Head of caudate nucleus (tissue), 42 donors: ENCODE results near the gene RHPN2.

Experiments used
- DNase-seq, 42 donors: peaks; one replicate each; pipeline versions ENCODE4 v3.0.0 to v3.0.0-alpha.2; 2020 to 2021; ENCODE audit warnings: mixed read lengths in 7 of 42
- intact Hi-C: fragments of 100-400 bp; cut with DNase I; formaldehyde crosslinking; loops from one replicate; pipeline ENCODE4 v1.15.0; 2022

RHPN2 gene

DNA sequence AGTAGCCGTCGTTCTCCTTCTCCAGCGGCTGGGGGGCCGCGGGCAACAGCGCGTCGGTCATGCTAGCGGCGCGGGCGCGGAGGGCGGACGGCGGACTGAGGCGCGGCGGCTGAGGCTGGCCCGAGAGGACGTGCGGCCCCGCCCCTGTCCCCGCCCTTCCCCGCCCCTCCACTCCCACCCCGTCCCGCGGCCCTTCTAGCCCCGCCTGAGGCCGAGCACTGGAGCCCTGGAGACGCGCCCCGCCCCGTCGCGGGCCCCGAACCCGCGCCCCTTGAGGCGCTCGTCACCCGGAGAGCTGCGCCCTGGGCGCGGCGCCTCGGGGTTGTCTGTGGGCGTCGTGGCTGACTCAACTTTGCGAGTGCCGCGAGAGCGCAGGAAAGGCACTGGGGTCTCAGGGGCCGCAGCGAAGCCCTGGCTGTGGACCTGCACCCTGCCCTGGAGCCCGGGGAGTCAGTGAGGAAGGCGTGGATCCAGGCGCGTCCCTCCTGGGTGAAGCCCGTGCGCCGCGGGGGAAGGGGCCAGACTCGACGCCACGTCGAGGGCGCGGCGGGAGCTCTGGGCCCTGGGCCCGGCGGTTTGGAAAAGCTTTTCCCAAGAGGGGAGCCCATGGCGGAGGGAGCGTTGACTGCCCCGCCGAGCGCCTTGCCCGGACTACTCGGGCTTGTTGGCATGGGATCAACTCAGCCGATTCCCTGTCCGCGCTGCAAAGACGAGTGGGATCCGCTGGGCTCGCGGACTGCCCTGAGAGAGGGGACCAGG is at the start of gene RHPN2:
RHPN2 (minus strand) TSS at position 97 of the 759 bp plus-strand sequence; CDS start at position 61, 36 bp downstream.
- peak in 31 of 42 donors; percentile 8 to 60 (median 33) for DNase-seq
- intact Hi-C loops, result no loop called here

DNA sequence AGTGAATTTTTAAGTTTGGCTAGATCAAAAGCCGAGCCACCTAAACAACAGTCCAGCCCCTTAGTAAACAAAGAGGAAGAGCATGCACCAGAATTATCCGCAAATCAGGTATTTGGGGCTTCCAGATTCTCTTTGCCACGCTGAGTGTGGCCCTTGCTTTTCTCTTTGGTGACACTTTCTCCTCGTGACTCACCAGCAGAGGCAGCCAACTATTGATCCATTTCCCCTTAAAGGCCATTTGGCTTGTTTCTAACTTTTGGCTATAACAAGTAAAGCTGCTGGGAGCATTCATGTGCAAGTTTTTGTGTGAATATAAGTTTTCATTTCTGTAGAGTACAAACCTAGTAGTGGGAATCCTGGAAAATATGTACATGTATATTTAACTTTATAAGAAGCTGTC is 49.6 kb upstream of the RHPN2 start:
- DNase-seq, result no peak
- intact Hi-C loops, result no loop called here

DNA sequence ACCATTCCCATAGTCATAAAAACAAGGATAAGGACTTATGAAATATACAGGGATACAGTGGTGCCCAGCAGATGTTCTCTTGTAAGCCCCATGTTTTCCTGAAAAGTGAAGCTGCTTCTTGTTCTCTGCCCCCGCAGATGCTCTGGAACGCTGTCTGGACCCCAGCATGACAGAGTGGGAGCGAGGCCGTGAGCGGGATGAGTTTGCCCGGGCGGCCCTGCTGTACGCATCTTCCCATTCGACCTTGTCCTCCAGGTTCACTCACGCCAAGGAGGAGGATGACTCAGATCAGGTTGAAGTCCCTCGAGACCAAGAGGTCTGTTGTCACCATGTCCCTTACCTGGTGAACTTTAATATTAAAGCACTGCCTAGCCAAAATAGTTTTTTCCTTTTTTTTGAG is 46.9 kb upstream of the RHPN2 start:
- no peak for DNase-seq
- intact Hi-C loops, result no loop called here

DNA sequence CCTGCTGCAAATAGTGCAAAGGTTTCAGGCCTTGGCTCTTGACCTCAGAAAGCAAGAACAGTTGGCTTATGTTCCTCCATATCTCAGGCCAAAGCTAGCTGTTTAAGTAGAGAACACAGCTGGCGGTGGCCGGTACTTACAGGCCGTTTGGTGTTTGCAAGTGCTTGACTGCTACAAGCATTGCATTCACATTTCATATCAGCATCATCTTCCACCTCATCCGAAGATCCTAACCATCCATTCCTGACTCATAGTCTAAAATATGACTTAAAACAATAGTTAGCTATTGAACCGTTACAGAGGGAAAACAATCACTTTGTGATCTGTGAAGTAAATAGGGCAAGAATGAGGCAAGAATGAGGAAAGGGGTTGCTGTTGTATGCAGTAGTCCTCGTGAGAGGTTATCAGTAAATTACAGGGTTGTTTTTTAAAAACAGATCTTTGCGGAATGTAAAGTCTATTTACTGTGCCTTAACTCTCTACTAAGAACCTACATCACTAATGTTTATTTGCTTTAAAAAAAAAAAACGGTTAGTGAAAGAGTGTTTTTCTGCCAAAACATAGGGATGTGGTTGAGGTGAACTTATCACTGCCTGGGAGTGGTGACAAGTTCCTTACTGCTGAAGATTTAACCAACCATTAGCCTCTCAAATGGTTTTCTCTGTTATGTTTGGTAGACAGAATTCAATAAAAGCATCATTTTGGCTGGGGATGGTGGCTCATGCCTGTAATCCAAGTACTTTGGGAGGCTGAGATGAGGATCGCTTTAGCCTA is 45.6 kb upstream of the RHPN2 start:
- no peak for DNase-seq
- intact Hi-C loops, result no loop called here

DNA sequence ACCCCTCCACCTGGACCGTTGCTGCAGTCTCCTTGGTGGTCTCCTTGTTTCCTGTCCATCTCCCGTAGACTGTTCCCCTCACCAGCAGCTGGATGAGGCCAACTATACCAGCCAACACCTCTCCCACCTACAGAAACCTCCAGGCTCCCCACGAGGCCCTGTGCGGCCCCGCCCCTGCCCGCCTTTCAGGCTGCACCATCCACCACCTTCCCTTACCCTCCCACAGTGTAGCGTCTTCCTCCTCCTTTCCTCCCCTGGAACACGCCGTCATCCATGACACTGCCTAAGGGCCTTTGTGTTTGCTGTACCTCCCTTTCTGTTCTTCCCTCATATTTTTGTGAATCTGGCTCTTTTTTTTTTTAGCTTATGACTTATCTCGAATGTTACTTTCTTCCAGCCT is 43.5 kb upstream of the RHPN2 start:
- DNase-seq, result peak in 22 of 42 donors; percentile 9 to 62 (median 32)
- intact Hi-C loops, result no loop called here

DNA sequence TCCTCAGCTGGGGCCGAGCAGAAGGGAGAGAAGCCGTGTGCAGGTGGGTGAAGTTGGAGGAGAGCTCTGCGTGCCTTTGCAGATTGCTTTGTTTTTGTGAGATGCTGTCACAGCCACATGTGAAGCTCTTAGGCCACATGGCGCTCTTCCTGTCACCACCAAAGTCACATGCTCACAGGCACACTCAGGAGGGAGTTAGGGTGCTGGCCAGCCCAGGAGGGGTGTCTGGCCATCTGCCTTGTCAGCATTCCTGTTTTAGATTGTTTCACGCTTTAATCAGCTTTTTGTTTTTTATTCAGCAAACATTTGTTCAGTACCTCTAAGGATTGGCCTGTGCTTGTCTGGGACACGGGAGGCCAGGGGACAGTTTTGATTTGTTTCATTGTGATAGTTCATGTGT is 38.2 kb upstream of the RHPN2 start:
- intact Hi-C loops, result no loop called here
- no peak for DNase-seq

DNA sequence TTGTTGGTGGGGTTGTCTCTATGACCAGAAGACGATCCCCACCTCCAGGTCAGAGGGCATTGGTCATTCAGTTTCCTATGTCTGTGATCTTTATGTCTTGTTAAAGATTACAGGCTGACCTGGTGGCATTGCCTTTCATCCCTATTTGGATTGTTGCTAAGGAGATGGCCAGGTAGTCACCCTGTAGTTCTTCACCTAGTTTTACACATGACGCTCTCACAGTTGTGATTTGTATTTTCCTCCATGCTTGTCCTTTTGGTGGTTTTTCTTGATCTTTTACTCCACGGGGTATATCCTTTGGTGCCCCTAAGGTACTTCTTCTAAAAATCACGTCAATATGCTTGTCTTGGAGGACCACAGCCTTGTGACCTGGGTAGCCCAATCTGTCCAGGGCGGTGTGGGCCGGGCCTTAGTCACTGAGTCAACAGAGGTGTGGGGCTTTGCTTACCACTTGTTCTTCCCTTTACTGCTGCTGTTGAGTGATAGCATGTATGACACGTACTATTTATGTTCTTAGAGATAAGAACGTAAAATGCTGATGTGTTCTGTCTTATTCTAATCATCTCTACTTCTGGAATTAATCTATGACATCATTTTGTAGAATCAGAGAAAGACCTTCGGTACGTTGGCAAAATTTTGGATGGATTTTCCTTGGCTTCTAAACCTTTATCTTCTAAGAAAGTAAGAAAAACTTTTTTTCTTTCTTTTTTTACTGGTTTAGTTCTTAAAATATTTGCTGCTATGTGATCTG is 36.4 kb upstream of the RHPN2 start:
- no peak for DNase-seq

DNA sequence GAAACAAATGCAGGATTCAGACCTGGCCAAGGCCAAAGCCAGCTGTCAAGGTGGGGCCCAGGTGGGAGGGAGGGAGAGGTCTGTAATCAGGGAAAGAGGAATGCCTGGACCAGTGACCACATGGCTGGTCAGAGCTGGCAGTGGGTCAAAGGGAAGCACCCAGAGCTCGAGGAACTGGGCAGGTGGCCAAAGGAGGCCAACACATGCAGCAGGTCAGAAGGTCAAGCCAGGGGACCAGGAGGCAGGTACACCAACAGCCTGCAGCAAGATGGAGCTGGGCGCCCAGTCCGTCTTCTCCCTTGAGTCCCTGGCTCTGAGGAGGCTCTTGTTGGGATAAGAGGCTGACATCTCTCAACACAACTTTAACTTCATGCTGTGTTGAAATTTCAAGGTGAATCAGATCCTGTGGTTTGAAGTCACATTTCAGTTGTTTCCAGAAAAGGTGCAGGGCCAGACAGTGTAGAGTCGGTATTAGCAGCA is 33.4 kb upstream of the RHPN2 start:
- no peak for DNase-seq
- intact Hi-C loops, result no loop called here

More for the DNA sequence above, 36.4 kb upstream of the RHPN2 start:
- intact Hi-C loops, result no loop called here

DNA sequence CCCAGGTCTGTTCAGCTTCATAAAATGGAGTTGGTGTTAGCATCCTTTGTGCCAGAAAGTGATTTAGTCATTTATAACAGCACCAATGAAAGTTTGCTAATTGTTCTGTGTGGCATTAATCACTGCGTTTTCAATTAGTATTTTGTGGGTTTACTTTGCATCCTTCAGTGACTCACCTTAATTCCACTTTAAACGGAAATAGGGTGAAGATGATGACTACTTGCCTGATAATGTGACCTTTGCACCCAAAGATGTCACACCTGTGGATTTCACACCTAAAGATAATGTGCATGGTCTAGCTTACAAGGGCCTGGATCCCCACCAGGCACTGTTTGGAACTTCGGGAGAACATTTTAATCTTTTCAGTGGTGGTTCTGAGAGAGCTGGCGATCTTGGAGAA is 31.3 kb upstream of the RHPN2 start:
- intact Hi-C loops, result no loop called here
- DNase-seq, result no peak

DNA sequence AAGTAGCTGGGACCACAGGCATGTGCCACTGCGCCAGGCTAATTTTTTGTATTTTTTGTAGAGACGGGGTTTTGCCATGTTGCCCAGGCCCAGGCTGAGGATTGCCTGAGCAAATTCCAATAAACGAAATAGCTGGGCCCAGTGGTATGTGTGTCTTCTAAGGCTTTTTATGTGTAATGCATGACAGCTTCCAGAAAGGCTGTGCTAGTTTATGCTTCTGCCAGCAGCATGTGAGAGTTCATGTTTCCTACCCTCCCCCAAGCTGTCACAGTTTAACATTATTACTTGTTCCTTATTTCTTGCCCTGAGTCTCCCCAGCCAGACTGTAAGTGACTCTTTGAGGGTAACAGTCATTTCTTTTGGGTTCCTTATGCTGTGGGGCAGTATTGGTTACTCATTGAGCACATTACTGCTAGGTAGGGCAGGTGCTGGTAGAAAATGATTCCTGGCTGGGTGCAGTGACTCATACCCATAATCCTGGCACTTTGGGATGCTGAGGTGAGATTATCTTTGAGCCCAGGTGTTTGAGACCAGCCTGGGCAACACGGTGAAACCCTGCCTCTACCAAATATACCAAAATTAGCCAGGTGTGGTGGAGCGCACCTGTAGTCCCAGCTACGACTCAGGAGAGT is 29.9 kb upstream of the RHPN2 start:
- DNase-seq, result no peak

DNA sequence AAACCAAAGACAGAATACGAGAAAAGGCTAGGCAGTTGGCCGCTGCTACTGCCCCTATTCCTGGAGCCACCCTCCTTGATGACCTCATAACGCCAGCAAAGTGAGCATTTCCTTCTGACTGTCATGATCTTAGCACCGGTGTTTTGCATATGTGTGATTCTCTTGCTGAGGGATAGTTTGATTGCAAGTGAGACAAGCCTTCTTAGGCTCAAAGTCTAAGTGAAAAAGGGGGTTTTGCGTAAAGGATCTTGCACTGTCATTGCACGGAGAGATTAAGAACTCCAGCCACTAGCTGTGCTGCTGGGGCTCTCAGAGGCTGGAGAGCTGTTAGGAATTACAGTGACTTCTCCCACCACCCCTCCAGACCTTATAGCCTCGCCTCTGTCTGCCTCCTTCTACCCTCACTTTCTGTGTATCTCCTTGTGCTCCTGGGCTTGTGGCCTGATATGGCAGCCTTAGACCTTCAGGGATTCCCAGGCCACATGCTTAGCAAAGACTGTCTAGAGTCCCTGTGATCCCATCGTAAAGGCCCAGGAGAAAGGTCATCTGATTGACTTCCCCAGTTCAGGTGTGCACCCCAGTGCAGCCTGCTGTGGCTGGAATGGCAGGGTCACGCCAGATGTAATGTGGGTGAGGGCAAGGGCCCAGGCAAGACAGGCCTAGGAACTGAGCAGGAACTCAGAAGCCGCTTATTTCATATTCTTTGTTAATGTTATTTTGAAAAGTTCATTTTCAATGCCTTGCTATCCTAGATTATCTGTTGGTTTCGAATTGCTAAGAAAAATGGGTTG is 28.9 kb upstream of the RHPN2 start:
- intact Hi-C loops, result no loop called here
- no peak for DNase-seq

More for the DNA sequence above, 29.9 kb upstream of the RHPN2 start:
- intact Hi-C loops, result no loop called here

DNA sequence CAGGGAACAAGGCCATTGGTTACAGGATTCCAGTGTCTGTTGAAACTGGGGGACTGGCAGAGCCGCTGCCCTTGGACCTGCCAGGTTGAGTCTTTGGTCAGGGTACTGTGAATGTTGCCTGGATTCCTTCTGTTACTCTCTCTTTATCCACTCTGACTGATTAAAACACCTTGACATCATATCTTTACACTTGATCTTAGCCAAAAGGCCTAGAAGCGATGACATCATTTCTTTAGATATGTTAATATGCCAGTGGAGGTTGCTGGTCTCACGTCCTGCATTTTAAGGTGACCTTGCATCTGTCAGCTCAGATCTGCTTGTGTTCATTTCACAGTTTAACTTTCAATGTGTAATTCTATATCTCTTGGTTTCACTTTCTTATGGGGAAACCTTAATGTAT is 25.5 kb upstream of the RHPN2 start:
- no peak for DNase-seq
- intact Hi-C loops, result no loop called here

DNA sequence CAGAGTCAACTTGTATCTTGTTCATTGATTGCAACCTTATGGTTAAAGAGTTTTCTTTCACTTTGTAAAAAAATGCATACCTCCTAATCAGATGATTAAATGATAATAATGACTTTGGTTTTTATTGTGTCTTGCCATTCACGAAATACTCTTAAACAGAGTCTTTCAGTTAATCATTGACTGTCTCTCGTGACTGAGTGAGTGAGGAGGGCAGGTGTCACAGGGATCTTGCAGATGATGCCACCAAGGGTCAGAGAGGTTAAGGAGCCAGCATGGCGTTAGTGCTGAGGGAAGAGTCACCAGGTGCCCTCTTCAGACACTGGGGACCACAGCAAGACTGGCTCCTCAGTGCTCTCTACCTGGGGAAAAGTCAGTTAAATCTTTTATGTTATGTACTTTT is 24.3 kb upstream of the RHPN2 start:
- DNase-seq, result no peak
- intact Hi-C loops, result no loop called here

DNA sequence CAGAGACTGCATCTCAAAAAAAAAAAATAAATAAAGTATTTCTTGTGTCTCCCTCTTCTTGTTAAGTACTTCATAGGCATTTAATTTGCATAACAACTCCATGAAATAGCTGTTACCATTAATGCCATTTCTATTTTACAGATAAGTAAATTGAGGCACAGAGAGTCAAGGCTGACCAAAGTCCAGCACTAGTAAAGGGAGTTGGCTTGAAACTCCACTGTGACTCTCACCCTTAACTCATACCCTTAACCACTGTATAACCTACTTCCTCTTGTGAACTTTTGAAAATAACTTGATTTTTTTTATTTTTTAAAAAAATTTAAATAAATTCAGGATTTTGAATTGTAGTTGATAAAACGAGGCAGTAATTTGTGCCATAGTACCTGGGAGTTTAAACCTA is 22.3 kb upstream of the RHPN2 start:
- intact Hi-C loops, result no loop called here
- no peak for DNase-seq

DNA sequence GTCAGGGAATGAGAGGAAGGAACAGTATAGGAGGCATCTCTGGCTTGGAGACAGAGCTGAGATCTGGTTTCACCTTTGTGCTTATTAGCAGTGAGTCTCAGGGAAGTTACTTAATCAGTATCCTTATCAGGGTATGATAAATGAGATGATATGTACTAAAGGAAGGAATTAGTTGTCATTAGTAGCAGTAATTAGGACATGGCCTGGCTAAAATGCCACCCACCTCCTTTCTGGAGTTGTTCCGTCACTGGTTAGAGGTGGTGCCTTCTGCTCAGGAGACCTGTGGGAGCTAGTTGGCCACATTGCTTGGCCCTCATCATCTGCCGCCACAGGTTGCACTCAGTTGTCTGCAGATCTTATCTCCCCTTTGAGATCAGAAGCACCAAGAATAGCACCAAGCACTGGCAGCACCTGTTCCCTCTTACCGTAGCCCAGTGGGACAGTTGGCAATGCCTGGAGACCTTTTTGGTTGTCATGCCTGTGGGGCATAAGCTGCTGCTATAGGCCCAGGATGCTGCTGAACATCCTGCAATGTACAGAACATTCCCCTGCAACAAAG is 21.0 kb upstream of the RHPN2 start:
- DNase-seq, result no peak
- intact Hi-C loops, result no loop called here

DNA sequence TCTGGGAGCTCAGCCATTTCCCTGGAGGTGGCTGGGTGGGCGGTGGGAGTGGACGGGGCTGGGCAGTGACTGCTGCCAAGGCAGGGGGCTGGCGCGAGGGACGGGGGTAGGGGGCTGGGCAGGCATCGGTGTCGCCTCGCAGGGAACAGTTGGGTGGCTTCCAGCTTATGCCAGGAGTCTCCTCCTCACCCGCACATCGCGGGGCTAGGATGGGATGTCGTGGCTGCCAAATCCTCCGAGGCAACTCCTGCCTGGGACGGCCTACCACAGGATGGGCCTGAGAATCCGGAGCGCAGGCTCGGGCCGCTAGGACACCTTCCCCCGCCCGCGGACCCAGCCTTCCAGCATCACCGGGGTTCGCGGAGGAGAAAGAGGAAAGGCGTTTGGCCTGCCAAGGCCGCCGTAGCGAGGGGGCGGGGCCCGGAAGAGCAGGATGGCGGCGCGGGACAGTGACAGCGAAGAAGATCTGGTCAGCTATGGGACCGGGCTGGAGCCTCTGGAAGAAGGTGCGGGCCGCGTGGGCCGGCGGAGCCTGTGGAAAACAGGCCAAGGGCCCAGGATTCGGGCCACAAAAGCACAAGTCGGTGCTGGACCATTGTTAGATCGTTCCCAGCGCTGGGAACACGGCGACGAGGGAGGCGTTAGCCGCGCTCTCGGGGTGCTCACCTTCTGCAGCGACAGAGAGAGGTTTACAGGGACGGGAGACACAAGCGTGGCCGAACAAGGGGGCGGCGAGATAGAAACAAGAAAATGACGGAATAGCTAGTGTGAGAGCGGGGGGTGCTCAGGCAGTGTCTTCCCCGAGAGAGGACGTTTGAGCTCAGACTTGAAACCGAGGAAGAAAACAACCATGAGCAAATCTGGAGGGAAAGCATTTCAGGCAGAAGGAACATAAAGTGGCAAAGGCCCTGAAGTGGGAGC is 16.3 kb upstream of the RHPN2 start, which contains the start of gene GPATCH1:
GPATCH1 (plus strand) TSS at position 421 of the 921 bp plus-strand sequence; CDS start at position 434, 13 bp downstream.
- intact Hi-C loops, result loop anchor here (5.0 kb wide), 1 partner anchor 109 kb away; the partner anchor contains the start of genes CEP89 and FAAP24

DNA sequence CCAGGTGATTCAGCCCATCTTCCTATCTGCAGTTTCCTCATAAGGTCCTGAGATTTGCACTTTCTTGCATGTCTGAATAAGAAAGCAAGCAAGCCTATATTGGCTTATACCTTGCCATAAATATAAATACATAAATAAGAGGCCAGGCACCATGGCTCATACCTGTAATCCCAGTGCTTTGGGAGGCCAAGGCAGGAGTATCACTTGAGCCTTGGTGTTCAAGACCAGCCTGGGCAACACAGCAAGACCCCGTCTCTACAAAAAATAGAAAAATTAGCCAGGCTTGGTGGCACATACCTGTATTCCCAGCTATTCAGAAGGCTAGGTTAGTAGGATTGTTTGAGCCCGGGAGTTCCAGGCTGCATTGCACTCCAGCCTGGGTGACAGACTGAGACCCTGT is 10.8 kb upstream of the RHPN2 start:
- intact Hi-C loops, result no loop called here
- DNase-seq, result no peak

More for the DNA sequence above, 16.3 kb upstream of the RHPN2 start, which contains the start of gene GPATCH1:
- DNase-seq, result peak; percentile 89 to 98 (median 94)
